ENCODE data around the gene FGF6.

Gene FGF6

GRCh38 chr12:4386801-4387200 is 58.8 kb downstream of the FGF6 start:
- no peak overlapping the region for H3K27ac Mint-ChIP-seq

More at GRCh38 chr12:4386801-4387200, 58.8 kb downstream of the FGF6 start:
- Mint-ChIP-seq H3K27me3 (no peaks in the 10 kb centered on the region), H3K4me3 (no peak overlapping the region), H3K36me3 (ENCODE audit: low read depth) (no peaks in the 10 kb centered on the region), H3K9me3 (no peaks in the 10 kb centered on the region), H3K4me1 (ENCODE audit: low read depth) (no peaks in the 10 kb centered on the region)
- DNase-seq: no peak

Data from activated T-cell treated with anti-CD3 and anti-CD28 coated beads, Interleukin-2, amount 50 U/mL, for 24 hours (primary cell).